Dendritic cell treated with granulocyte-macrophage colony-stimulating factor and Interleukin-4, amounts not matched to agents 40 ng/mL and 50 ng/mL, for 4 days (primary cell): ENCODE measurements around the gene AGAP3.

Experiments used
- H3K27ac Mint-ChIP-seq: one replicate; pipeline ENCODE4 v1.8.0; 2022; ENCODE audit warnings: mild to moderate bottlenecking, mixed read lengths
- H3K27me3 Mint-ChIP-seq: one replicate; pipeline ENCODE4 v1.8.0; 2022; ENCODE audit warnings: mild to moderate bottlenecking, mixed read lengths
- H3K36me3 Mint-ChIP-seq: one replicate; pipeline ENCODE4 v1.8.0; 2022; ENCODE audit warnings: low read depth, mixed read lengths
- H3K4me1 Mint-ChIP-seq: one replicate; pipeline ENCODE4 v1.8.0; 2022; ENCODE audit warnings: low read depth, mixed read lengths
- H3K4me3 Mint-ChIP-seq: one replicate; pipeline ENCODE4 v1.8.0; 2022; ENCODE audit warnings: mild to moderate bottlenecking, moderate library complexity, mixed read lengths
- H3K9me3 Mint-ChIP-seq: one replicate; pipeline ENCODE4 v1.8.0; 2022; ENCODE audit warnings: mixed read lengths
- intact Hi-C: fragments of 100-400 bp; cut with micrococcal nuclease; formaldehyde crosslinking; loops from one replicate; pipeline ENCODE4 v1.15.0; 2022

Gene AGAP3

DNA sequence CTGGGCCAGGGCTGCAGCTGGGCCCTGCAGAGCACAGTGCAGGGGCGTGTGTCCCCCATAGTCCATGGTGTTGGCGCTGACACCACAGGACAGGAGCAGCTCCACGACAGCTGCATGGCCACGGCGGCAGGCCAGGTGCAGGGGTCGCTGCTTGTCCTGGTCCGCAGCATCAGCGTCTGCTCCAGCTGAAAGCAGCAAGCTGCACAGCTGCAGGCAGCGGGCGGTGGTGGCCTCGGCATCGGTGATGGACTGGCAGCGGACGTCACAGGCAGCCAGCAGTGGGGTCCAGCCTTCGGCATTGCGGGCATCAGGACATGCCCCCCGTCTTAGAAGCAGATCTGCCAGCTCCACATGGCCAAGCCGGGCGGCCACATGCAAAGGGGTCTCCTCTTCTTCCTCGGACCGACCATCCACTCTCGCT, 94.7 kb downstream of the AGAP3 start:
- no peak overlapping the region for H3K27ac Mint-ChIP-seq
- H3K27me3 Mint-ChIP-seq: peaks cover 27% of the 10 kb centered on the region
- no peak overlapping the region for H3K4me3 Mint-ChIP-seq
- H3K9me3 Mint-ChIP-seq: no peaks in the 10 kb centered on the region
- intact Hi-C loops: no loop called here
- no peaks in the 10 kb centered on the region for H3K36me3 Mint-ChIP-seq
- no peaks in the 10 kb centered on the region for H3K4me1 Mint-ChIP-seq

GRCh38 chr7:151185762-151186639, 99.7 kb downstream of the AGAP3 start:
- H3K4me3 Mint-ChIP-seq: no peak overlapping the region
- H3K9me3 Mint-ChIP-seq: no peaks in the 10 kb centered on the region
- intact Hi-C loops: no loop called here
- no peaks in the 10 kb centered on the region for H3K36me3 Mint-ChIP-seq
- no peak overlapping the region for H3K27ac Mint-ChIP-seq
- peaks cover 14% of the 10 kb centered on the region for H3K27me3 Mint-ChIP-seq
- H3K4me1 Mint-ChIP-seq: no peaks in the 10 kb centered on the region

GRCh38 chr7:151186640-151187408, 100.5 kb downstream of the AGAP3 start, which contains the start of gene ASB10:
Gene ASB10, minus strand, starts transcription at chr7:151187250. Its CDS starts 120 bp downstream, at chr7:151187130.
- no peak within 1 kb of the TSS for H3K27ac Mint-ChIP-seq
- H3K9me3 Mint-ChIP-seq: no peaks in the 10 kb centered on the region
- no peaks in the 10 kb centered on the region for H3K36me3 Mint-ChIP-seq
- no peaks in the 10 kb centered on the region for H3K4me1 Mint-ChIP-seq
- peaks cover 15% of the 10 kb centered on the region for H3K27me3 Mint-ChIP-seq
- intact Hi-C loops: no loop called here
- H3K4me3 Mint-ChIP-seq: no peak within 1 kb of the TSS

GRCh38 chr7:151187409-151188251, 101.4 kb downstream of the AGAP3 start:
- H3K4me1 Mint-ChIP-seq: no peaks in the 10 kb centered on the region
- peaks cover 13% of the 10 kb centered on the region for H3K27me3 Mint-ChIP-seq
- no peak overlapping the region for H3K27ac Mint-ChIP-seq
- no peak overlapping the region for H3K4me3 Mint-ChIP-seq
- intact Hi-C loops: no loop called here
- H3K36me3 Mint-ChIP-seq: no peaks in the 10 kb centered on the region
- no peaks in the 10 kb centered on the region for H3K9me3 Mint-ChIP-seq

DNA sequence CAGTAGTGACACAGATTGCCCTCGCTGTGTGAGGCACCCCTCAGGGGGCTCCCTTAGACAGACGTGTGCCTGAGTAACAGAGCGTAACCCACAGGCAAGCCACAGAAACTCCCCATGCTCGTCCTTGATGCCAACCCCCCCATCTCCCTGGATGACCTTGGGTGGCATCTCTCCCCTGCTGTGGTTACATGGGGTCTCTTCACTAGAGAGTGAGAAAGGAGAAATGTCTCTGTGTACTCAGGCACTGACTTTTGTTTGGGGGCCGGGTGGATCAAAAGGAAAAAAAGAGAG, 101.9 kb downstream of the AGAP3 start:
- Mint-ChIP-seq H3K27me3 (peaks cover 15% of the 10 kb centered on the region), H3K36me3 (no peaks in the 10 kb centered on the region), H3K27ac (no peak overlapping the region), H3K4me3 (no peak overlapping the region), H3K4me1 (no peaks in the 10 kb centered on the region), H3K9me3 (no peaks in the 10 kb centered on the region)
- intact Hi-C loops: no loop called here

- H3K36me3 Mint-ChIP-seq: no peaks in the 10 kb centered on the region
- H3K4me1 Mint-ChIP-seq: no peaks in the 10 kb centered on the region
- H3K9me3 Mint-ChIP-seq: no peaks in the 10 kb centered on the region
- peaks cover 14% of the 10 kb centered on the region for H3K27me3 Mint-ChIP-seq
- intact Hi-C loops: no loop called here
- no peak overlapping the region for H3K4me3 Mint-ChIP-seq
- H3K27ac Mint-ChIP-seq: no peak overlapping the region
These were observed 102.8 kb downstream of the AGAP3 start for GRCh38 chr7:151189038-151189437.

DNA sequence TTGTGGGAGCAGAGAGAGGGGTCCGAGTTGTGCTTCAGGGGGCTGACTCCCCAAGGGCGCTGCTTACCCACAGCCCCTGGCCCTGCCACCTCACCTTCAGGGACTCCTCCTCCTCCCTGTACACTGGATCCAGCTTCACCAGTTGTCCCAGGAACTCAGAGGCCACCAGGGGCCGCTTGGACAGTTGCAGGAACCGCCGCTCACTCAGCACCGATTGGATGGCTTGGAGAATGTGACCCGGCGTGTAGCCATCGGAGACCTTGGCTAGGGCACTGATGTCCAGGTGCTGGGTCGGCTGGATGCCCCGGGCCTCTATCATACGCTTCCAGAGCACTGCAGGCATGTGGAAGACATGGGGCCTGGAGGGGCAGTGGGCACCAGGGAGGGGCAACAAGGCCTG, 105.3 kb downstream of the AGAP3 start:
- intact Hi-C loops: no loop called here
- no peak overlapping the region for H3K27ac Mint-ChIP-seq

DNA sequence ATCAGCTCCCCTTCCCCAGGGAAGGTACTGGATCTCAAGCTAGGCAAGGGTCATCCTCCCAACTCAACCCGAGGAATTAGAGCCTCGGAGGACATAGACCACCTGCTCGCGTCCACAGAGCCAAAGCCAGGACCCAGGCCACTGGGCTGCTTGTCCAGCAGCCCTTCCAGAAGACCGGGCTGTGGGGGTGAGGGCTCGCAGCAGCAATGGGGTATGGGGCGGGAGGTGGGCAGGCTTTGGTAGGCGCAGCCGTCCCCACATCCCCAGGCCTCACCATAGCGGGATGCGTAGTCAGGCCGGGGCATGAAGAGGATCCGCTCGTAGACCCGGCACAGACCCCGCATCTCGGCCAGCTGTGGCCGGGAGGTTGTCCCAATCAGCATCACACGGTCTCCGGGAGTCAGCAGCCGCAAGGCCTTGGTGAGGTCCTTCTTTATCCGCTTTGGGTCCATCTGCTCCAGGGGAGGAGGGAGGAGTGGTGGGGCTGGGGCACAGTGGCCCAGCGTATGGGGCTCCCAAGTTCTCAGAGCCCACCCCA, 105.8 kb downstream of the AGAP3 start:
- intact Hi-C loops: no loop called here
- H3K4me1 Mint-ChIP-seq: no peaks in the 10 kb centered on the region
- H3K27ac Mint-ChIP-seq: no peak overlapping the region
- no peak overlapping the region for H3K4me3 Mint-ChIP-seq
- no peaks in the 10 kb centered on the region for H3K36me3 Mint-ChIP-seq
- peaks cover 18% of the 10 kb centered on the region for H3K27me3 Mint-ChIP-seq
- no peaks in the 10 kb centered on the region for H3K9me3 Mint-ChIP-seq

More for the DNA sequence above, 105.3 kb downstream of the AGAP3 start:
- Mint-ChIP-seq H3K4me3 (no peak overlapping the region), H3K9me3 (no peaks in the 10 kb centered on the region), H3K36me3 (no peaks in the 10 kb centered on the region), H3K4me1 (no peaks in the 10 kb centered on the region), H3K27me3 (peaks cover 18% of the 10 kb centered on the region)

DNA sequence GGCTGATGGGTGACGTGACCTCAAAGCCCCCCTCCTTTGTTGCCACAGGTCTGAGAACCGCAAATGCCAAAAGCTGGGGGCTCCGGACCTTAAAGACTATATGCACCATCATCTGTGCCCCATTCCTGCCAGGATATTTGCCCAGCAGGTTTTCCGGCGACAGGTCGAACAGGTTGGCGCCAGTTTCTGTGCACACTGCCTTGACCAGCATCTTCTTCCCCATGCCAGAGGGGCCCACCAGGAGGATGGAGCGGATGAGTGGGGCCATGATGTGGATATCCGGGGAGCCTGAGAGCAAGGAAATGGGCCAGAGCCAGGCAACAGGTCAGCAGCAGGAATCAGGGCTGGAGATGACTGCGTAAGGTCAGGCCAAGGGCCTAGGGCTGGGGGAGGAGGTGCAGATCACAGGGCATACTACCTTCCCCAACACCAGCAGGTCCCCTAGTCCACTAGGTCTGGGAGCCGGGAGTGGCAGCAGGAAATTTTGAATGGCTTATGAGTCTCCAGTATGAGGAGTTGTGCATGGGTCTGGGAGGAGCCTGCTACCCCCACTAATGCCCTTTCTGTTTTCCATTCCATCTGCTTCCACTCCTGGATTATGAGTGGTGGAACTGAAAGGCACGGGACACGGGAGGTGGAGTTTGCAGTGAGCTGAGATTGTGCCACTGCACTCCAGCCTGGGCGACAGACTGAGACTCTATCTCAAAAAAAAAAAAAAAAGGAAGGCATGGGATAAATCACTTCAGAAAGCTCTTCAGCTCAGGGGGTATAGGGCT, 107.1 kb downstream of the AGAP3 start:
- Mint-ChIP-seq H3K4me3 (no peak overlapping the region), H3K27ac (no peak overlapping the region), H3K36me3 (no peaks in the 10 kb centered on the region), H3K4me1 (no peaks in the 10 kb centered on the region), H3K9me3 (no peaks in the 10 kb centered on the region), H3K27me3 (peaks cover 18% of the 10 kb centered on the region)
- intact Hi-C loops: no loop called here
